ENCODE measurements around the gene GNB1L.

GNB1L gene

DNA sequence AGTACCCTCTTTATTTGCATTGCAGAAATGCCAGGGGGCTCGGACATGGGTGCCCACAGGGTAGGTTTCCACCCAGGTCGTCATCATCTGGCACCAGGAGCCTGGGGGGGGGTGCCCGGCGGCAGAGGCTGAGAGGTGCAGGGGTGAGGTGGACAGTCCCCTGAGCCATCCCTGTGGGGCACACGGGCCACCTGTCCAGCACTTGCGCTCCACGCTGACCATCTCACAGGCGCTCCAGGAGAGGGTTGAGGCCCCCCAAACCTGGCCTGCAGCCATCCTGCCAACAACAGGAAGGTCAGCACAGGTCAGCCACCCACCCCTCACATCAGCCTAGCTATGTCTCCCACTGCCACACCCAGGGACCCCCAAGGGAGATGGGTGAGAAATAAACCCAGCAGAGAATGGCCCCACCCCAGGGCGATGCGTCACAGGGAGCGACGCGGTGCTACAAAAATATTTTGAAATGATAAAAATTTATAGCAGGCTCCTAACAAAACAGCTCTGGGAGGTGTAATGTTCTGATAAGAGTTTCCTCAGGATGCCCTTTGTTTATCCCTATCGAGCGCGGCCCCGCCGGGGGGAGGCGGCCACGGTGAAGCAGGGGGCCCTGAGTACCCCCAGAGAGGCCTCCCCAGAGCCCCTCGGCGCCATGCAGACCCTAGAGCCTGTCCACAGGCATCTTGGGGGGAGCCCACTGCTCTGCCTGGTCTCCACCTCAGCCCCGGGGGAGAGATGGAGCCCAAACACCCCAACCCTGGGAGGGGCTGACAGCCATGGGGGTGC is 21.0 kb upstream of the GNB1L start:
- no peak for DNase-seq

- DNase-seq = no peak
These were observed 20.4 kb upstream of the GNB1L start for GRCh38 chr22:19875061-19875530.

GRCh38 chr22:19874307-19875060 is 19.8 kb upstream of the GNB1L start:
- DNase-seq = no peak

DNA sequence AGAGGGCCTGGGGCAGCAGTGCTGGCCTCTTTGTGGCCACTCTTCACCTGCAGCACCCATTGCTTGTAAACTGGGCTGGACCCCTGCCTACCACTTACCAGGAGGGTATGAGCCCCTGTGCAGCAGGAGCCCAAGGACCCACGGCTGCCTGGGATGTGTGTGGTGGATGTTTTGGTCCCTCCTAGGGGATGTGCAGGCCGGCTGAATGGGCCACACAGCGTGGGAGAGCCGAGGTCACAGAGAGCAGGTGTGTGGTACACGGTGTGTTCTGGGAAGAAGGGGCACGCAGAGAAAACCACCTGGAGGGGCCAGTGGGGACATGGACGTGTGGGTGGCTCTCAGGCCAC is 19.3 kb upstream of the GNB1L start:
- DNase-seq = no peak

DNA sequence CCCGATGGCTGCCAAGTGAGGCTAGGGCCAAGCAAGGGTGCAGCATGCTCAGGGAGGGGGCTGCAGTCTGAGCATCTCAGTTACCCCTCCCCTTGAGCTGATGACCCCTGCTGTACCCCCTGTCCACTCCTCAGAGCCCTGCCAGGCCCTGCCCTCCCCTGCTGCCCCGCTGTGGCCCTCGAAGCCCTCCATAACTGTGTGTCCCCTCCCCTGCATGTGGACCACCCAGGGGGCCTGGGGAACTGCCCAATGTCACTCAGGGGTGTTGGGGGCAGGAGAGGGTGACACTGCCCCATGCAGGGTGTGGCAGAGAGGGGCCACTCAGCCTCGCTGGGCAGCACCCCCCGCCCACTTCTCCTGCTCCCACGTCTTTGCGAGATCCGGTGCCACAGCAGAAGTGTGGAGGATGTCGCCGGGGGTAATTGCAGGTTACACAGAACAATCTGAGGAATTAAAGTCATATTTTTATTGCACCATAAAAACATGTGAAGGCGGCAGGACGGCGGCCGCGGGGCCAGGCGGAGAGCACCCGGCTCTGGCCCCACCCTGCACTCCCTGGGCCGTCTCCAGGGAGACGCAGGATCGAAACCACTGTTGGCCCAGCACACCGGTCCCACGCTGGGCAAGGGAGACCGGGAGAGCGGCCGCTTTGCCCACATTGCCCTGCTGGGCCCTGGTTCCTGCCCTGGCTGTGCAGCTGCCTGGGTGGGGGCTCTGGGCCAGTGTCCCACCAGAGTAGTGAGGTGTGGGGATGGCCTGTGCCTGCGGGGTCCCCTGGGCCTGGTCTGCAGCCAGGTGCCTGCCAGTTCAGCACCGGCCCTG is 18.7 kb upstream of the GNB1L start:
- no peak for DNase-seq

GRCh38 chr22:19872779-19873137 is 18.1 kb upstream of the GNB1L start:
- no peak for DNase-seq

- no peak for DNase-seq
These were observed 17.4 kb upstream of the GNB1L start for GRCh38 chr22:19871845-19872778.

GRCh38 chr22:19871023-19871844 is 16.6 kb upstream of the GNB1L start:
- no peak for DNase-seq

DNA sequence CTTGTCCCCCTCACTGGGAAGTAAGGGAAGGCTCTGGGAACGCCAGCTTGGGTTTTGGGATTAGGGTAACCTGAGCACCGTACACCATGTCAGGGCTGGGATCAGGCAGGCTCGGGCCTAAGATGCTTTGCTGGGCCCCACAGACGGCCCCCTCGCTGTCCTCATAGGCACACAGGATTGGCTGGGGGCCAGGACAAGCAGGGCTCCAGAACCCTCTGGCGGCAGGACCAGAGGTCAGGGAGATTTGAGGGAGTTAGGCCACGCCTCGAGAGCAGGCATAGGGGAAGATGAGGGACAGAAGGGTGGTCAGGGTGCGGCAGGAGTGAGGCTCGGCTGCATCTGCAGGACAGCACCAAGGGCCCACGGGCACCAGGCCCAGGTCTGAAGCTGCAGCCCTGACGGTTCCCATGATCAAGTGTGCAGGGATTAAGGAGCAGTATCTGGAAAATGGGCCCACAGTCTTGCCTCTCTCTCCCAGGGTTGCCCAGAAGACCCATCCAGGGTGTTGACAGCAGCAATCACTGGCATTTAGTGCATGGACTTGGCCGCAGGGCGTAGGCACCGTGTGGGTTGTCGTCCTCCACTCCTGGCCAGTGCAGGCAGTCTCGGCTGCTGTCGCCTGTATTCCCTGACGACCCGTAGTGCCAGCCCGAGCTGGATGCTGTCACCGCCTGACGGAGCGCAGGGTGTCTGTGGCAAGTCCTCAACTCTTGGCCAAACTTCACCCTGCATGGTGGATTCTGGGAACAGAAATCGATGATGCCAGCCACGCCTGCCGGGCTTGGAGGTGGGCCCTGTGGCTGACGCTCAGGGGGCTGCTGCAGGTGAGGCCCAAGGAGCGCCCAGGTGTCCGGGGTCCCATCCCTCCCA is 15.7 kb upstream of the GNB1L start:
- DNase-seq = no peak

DNA sequence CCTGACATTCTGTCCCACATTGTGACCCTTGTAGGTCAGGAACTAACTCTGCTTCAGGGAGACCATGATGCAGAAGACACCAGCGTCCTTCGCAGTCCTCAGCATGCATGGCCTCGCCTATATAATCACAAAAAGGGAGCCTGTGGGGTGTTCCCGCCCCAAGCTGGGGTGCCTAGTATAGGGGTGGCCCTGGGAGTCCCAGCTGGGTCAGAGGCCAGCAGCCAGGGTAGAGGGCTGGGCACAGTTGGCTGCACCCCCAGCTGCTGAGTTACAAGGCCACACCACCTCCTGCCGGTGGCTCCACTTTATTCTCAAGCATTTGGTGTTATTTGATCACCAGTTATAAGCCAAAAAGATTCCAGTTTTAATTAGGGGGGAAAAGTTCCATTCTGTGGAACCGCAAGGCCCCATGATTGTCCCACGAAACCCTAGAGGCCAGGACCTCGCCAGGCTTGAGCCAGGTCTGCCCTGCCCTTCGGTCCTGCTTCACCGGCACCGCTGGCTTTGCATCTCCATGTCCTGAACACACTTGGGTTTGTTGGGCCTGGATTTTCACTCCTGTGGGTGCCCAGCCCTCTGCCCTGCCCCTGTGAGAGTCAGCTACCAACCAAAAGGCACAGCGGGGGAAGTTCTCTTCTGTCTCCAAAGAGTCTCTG is 15.0 kb upstream of the GNB1L start:
- no peak for DNase-seq

DNA sequence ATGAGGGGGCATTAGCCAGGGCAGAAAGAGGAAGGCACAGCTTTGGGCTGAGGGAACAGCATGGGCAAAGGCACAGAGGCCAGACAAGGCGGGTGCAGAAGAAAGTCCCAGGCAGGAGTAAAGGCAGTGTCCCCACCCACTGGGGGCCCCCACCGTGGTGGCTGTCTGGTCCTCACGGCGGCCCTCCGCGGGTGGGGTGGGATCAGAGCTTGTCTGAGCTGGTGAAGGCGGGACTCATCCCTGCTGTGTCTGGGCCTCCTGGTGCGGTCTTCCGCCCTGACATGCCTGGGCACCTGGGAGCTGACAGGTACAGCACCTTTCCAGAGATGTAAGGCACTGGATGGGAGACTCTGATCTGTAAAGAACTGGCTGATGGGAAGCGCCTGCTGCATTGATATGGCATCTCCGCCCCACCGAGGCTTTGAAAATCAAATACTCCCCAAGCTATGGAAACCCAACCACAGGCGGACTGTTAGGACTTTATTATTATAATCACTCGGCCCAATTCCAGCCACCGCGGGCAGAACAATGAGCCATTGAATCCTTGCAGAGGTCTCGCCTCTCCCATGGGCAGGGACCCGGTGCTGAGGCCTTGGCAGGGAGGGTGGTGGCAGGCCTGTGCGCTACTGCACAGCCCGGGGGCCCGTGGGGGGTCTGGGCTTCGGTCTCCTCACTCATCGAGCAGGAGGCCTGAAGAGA is 14.2 kb upstream of the GNB1L start:
- no peak for DNase-seq

DNA sequence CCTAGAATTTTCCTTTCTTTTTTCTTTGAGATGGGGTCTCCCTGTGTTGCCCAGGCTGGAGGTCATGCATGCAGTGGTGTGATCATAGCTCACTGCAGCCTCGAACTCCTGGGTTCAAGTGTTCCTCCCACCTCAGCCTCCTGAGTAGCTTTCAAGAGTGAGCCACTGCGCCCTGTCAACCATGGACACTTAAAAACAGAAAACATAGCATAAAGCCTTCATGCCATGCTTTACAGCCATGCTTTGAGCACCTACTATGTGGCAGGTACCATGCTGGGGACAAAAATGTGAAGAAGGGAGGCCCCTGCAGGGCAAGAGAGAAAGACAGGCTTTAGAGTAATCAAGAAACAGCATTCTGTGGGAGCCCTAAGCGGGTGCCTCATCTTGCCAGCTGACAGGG is 13.7 kb upstream of the GNB1L start:
- DNase-seq = no peak

DNA sequence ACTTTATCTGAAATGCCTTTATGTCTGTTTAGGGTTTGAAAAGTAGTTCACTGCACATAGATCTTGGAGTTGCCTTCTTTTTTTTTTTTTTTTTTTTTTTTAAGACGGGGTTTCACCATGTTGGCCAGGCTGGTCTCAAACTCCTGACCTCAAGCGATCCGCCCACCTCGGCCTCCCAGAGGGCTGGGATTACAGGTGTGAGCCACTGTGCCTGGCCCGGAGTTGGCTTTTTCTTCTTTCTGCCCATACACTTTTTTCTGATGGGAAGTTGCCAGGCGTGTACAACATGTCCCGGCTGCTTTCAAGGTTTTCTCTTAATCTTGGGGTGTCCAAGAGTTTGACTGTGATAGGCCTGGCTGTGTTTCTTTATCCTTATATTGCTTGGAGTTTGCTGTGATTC is 12.9 kb upstream of the GNB1L start:
- DNase-seq = no peak

DNA sequence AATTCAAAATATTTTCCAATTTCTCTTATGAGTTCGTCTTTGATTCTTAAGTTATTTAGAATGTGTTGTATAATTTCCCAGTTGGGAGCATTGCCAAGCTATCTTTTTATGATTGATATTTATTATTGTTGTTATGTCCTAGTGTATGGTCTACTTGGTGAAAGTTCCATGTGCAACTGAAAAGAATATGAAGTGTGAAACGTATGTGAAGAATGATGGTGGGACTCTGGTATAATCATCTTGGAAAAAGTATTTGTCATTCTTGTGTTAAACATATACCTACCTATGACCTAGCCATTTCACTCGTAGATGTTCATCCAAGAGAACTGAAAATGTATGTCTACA is 12.0 kb upstream of the GNB1L start:
- DNase-seq = no peak

DNA sequence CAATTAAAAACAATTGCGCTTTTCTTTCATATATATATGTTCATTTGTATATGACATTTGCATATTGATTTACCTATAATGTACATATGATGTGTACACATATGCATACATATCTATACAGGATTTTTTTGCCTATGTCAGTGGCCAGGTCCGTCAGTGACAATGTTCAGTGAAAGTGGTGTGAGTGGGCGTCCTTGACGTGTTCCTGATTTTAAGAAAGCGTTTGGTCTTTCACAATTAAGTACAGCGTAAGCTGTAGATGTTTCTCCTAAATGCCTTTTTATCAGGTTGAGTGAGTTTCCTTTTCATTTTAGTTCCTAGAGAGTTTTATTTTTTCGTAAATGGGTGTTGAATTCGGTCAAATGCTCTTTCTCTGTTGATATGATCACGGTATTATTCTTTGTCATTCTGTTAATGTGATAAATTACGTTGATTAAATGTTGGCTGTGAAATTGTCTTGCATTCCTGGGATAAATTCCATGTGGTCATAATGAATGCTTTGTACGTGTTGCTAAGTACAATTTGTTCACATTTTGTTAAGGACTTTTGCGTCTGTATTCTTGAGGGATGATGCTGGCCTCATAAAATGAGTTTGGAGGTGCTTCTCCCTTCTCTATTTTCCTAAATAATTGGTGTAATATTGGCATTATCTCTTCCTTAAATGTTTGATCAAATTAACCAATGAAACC is 10.6 kb upstream of the GNB1L start:
- DNase-seq = no peak

- DNase-seq = no peak
These were observed 9.9 kb upstream of the GNB1L start for GRCh38 chr22:19864538-19865106.

DNA sequence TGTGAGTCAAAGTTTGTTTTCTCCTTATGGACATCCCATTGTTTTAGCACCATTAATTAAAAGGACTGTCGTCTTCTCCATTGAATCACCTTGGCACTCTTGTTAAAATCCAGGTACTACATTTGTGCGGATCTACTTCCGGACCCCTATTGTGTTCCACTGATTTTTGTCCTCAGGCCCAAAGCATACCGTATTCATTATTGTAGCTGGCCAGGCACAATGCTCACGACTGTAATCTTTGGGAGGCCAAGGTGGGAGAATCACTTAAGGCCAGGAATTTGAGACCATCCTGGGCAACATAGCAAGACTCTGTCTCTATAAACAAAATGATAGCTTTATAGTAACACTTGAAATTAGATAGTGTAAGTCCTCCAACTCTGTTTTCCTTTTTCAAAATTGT is 8.9 kb upstream of the GNB1L start:
- DNase-seq = no peak

DNA sequence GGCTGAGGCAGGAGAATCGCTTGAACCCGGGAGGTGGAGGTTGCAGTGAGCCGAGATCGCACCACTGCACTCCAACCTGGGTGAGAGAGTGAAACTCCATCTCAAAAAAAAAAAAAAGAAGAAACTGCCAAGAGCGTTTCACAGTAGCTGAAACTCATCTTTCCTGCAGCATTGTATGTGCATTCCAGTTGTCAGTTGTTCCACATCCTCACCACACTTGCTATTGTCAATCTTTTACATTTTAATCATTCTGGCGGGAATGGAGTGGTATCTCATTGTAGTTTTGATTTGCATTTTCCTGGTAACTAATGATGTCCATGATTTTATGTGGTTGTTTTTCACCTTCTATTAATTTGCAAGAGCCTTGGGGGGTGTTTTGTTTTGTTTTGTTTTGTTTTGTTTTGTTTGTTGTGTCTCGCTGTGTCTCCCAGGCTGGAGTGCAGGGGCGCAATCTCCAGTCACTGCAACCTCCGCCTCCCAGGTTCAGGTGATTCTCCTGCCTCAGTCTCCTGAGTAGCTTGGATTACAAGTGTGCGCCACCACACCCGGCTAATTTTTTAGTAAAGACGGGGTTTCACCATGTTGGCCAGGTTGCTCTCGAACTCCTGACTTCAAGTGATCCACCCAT is 8.1 kb upstream of the GNB1L start:
- no peak for DNase-seq
